Measurements from ENCODE around the gene HOXC11. TPM values are rescaled to one million over a fixed set of nuclear protein-coding genes. Genes with fewer than 3 reads are reported as not detected.
A peak's percentile ranks its signal among the peaks of the same experiment; 100 is the strongest.

Gene HOXC11
- total and polyA plus RNA-seq, 10 of the 15 experiments (the other 5 are each of a cell fraction or from before 2014, with no cell fraction given): not detected

GRCh38 chr12:54015018-54015931 is 42.3 kb downstream of the HOXC11 start:
- FAIRE-seq: no peak
- no TSS peak for BruUV-seq (replicated peaks)
- no peaks in the 10 kb centered on the region; the same call in 1 of the 2 replicates for H4K20me1 ChIP-seq (ENCODE audit: control insufficient read depth, insufficient read depth)
- no peak for ATAC-seq
- WGBS (ENCODE audit: insufficient coverage, insufficient replicate concordance, low lambda C conversion rate, missing lambda C conversion rate): 27% methylated on average over 23 of the region's 23 CpGs
- intact Hi-C loops (cut with micrococcal nuclease; ENCODE audit: unreplicated experiment): no loop called here
- in situ Hi-C loops (cut with MboI): no loop called here
- SMC1A ChIA-PET (ENCODE audit: uncharacterized antibody, unreplicated experiment): interaction anchor here (0.6 to 2.4 kb wide), 3 partner anchors 10 to 17 kb away, joined by 3 to 7 read pairs (median 6); partner anchors contain the start of gene HOXC5
- H3K4me1 ChIP-seq (ENCODE audit: control insufficient read depth, insufficient read depth, low read length): peaks cover 10% of the 10 kb centered on the region; the same call in 1 of the 2 replicates
- H3K9ac ChIP-seq (ENCODE audit: control insufficient read depth, insufficient read depth, low read length): no peak overlapping the region
- no peak for DNase-seq (ENCODE audit: low read depth, low spot score)
- no peaks in the 10 kb centered on the region for H3K9me3 ChIP-seq (replicated peaks; ENCODE audit: control insufficient read depth, insufficient read depth, low read length)
- POLR2A ChIA-PET: interaction anchor here (0.6 to 1.5 kb wide), 2 partner anchors 39 to 386 kb away, joined by 4 to 5 read pairs; partner anchors contain the start of gene HOXC4
- CTCF ChIA-PET: interaction anchor here (0.7 to 3.8 kb wide), 7 partner anchors 8 to 365 kb away, joined by 3 to 27 read pairs (median 18); partner anchors contain the start of genes HOXC5, HOXC6 and HOXC8
- no peaks in the 10 kb centered on the region for H3K79me2 ChIP-seq (ENCODE audit: control insufficient read depth, insufficient read depth, low read length)
- H3K27me3 ChIP-seq (replicated peaks in 1 of 2; ENCODE audit: control insufficient read depth in 2 of 2, insufficient read depth in 2 of 2, low read length in 1 of 2): peaks cover 12 to 31% of the 10 kb centered on the region in 2 experiments
- no peak overlapping the region for H2AFZ ChIP-seq (ENCODE audit: control insufficient read depth, low read depth, low read length)
- H3K27ac ChIP-seq (ENCODE audit: control insufficient read depth, insufficient read depth): no peak overlapping the region
- no peaks in the 10 kb centered on the region for H3K36me3 ChIP-seq (ENCODE audit: control insufficient read depth in 2 of 2, insufficient read depth in 2 of 2, low read length in 1 of 2)
- RAD21 ChIA-PET (ENCODE audit: unreplicated experiment): no interaction called here
- no peak overlapping the region for H3K4me3 ChIP-seq
- TF ChIP-seq BMI1 (IDR thresholded peaks at IDR 0.05; ENCODE audit: borderline replicate concordance) (peak; percentile 88), SUZ12 (IDR thresholded peaks at IDR 0.05; ENCODE audit: unreplicated experiment) (peak; percentile 56), CTCF (IDR thresholded peaks at IDR 0.05 in 2 of 3, conservative IDR thresholded peaks at IDR 0.05 in 1 of 3; ENCODE audit: control insufficient read depth in 2 of 3, extremely low read depth in 1 of 3, insufficient read depth in 1 of 3, low read depth in 3 of 3, low read length in 3 of 3) (no peak), ZSCAN29 (IDR thresholded peaks at IDR 0.05) (no peak), CHD4 (IDR thresholded peaks at IDR 0.05) (no peak), NFYB (IDR thresholded peaks at IDR 0.05; ENCODE audit: insufficient read depth, low read depth, low read length) (no peak), MYC (IDR thresholded peaks at IDR 0.05; ENCODE audit: insufficient read depth, insufficient read length, insufficient replicate concordance, low read length, severe bottlenecking) (no peak), ZNF384 (IDR thresholded peaks at IDR 0.05; ENCODE audit: borderline replicate concordance, low read depth, low read length) (no peak), EZH2 (IDR thresholded peaks at IDR 0.05; ENCODE audit: borderline replicate concordance, control insufficient read depth, low read depth, low read length) (peak; percentile 85; the same call in 1 of the 2 replicates)
- no peak overlapping the region for H3K4me2 ChIP-seq (ENCODE audit: control insufficient read depth, insufficient read depth)

All from GM12878 (cell line).